ENCODE data around the gene GRPEL1. TPM values are rescaled to one million over a fixed set of nuclear protein-coding genes. Genes with fewer than 3 reads are reported as not detected.

Gene GRPEL1
- total RNA-seq, 1 experiment from 2014 or later, result 40.7 TPM

DNA sequence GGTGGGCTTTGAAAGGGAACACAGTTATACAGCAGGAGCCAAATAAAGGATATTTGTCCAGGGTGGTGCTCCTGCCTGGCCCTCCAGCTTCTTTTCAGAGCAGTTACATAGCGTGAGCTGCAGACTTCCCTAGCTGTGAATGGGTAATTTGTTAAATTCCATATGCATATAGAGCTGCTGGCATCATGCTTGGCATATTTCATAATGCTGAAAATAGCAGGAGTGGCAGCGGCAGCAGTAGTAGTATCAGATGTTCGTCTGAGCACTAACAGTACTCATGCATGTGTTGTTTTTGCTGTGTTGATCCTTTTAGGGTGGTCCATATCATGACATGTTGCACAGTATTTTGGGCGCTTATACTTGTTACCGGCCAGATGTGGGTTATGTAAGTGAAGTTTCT, 58.3 kb downstream of the GRPEL1 start:
- Histone ChIP-seq H3K27me3 (ENCODE audit: insufficient read depth, low read length) (no peaks in the 10 kb centered on the region), H3K79me2 (ENCODE audit: insufficient read depth, low read length) (no peaks in the 10 kb centered on the region), H4K8ac (replicated peaks; ENCODE audit: insufficient read length, low read depth, low read length) (no peak overlapping the region), H3K4ac (ENCODE audit: low read depth, low read length) (no peak overlapping the region), H4K5ac (ENCODE audit: insufficient read length, low read depth, low read length) (no peak overlapping the region), H2AFZ (ENCODE audit: low read length) (no peak overlapping the region), H3T11ph (ENCODE audit: low read length) (no peak overlapping the region), H3K23ac (ENCODE audit: insufficient read length, low read depth, low read length) (no peak overlapping the region), H3K18ac (ENCODE audit: insufficient read length, low read depth, low read length) (no peak overlapping the region), H3K56ac (ENCODE audit: insufficient read length, low read depth, low read length) (no peak overlapping the region), H2BK15ac (ENCODE audit: low read depth, low read length) (no peak overlapping the region), H3K4me1 (ENCODE audit: insufficient read depth, low read length) (peaks cover 4% of the 10 kb centered on the region), H2BK5ac (ENCODE audit: insufficient read length, low read length) (no peak overlapping the region), H4K91ac (ENCODE audit: insufficient read length, low read depth, low read length) (no peak overlapping the region), H3K14ac (ENCODE audit: insufficient read depth, low read length) (no peak overlapping the region), H3K4me2 (ENCODE audit: insufficient read depth, insufficient read length, low read length) (no peak overlapping the region), H3K79me1 (ENCODE audit: insufficient read depth, low read depth, low read length, poor library complexity, severe bottlenecking) (no peaks in the 10 kb centered on the region), H3K9ac (ENCODE audit: extremely low read depth, insufficient read length, low read length) (no peak overlapping the region), H2BK20ac (ENCODE audit: low read depth, low read length, poor library complexity, severe bottlenecking) (no peak overlapping the region), H3K27ac (ENCODE audit: insufficient read length, low read depth, low read length) (no peak overlapping the region), H2BK120ac (ENCODE audit: low read depth, low read length, poor library complexity, severe bottlenecking) (no peak overlapping the region), H3K23me2 (ENCODE audit: insufficient read length, low read depth, low read length, poor library complexity, severe bottlenecking) (no peaks in the 10 kb centered on the region), H2AK5ac (ENCODE audit: insufficient read length, low read length) (no peak overlapping the region), H2BK12ac (ENCODE audit: insufficient read length, low read depth, low read length) (no peak overlapping the region), H3K9me3 (ENCODE audit: control insufficient read depth, low read depth, low read length) (no peaks in the 10 kb centered on the region), H4K20me1 (ENCODE audit: control insufficient read depth, insufficient read depth, insufficient read length) (no peaks in the 10 kb centered on the region)
- Mint-ChIP-seq H3K27me3 (ENCODE audit: low read depth) (no peaks in the 10 kb centered on the region), H3K4me1 (peaks cover 26 to 34% of the 10 kb centered on the region in 2 experiments), H3K9me3 (no peaks in the 10 kb centered on the region), H3K36me3 (ENCODE audit: insufficient read depth in 1 of 3, low read depth in 3 of 3) (peaks cover 28 to 77% (median 61%) of the 10 kb centered on the region in 3 experiments; a peak in 6 of 7 replicates), H3K27ac (no peak overlapping the region), H3K4me3 (no peak overlapping the region)
- WGBS (ENCODE audit: extremely low coverage, insufficient read length, low lambda C conversion rate), result no CpG with 5 or more reads among the region's 5 CpGs
- TF ChIP-seq, protein P1, sequence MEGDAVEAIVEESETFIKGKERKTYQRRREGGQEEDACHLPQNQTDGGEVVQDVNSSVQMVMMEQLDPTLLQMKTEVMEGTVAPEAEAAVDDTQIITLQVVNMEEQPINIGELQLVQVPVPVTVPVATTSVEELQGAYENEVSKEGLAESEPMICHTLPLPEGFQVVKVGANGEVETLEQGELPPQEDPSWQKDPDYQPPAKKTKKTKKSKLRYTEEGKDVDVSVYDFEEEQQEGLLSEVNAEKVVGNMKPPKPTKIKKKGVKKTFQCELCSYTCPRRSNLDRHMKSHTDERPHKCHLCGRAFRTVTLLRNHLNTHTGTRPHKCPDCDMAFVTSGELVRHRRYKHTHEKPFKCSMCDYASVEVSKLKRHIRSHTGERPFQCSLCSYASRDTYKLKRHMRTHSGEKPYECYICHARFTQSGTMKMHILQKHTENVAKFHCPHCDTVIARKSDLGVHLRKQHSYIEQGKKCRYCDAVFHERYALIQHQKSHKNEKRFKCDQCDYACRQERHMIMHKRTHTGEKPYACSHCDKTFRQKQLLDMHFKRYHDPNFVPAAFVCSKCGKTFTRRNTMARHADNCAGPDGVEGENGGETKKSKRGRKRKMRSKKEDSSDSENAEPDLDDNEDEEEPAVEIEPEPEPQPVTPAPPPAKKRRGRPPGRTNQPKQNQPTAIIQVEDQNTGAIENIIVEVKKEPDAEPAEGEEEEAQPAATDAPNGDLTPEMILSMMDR (conservative IDR thresholded peaks at IDR 0.05), result no peak
- DNase-seq, result no peak

Other genes starting within 250 kb of the GRPEL1 start
- 44.5 and 50.2 TPM in 2 replicates for gene TBC1D14, start 158.2 kb downstream of the GRPEL1 start, total RNA-seq (2021)
- 14.0 and 17.0 TPM in 2 replicates for gene TADA2B, start 24.7 kb downstream of the GRPEL1 start, total RNA-seq (2021)
- gene SORCS2, start 124.5 kb upstream of the GRPEL1 start, total RNA-seq (2021), result 0.57 and 0.72 TPM in 2 replicates

Data from H9 (cell line).